ENCODE data around the gene C16orf90.

Gene C16orf90

GRCh38 chr16:3495176-3495575 is at the start of gene C16orf90:
Gene C16orf90, minus strand, starts transcription at chr16:3495489. Its CDS starts 68 bp downstream, at chr16:3495421.
- DNase-seq (ENCODE audit: low read depth) = no peak

- no peak for DNase-seq (ENCODE audit: low read depth)
These were observed 47.5 kb upstream of the C16orf90 start for GRCh38 chr16:3542601-3543373.

- no peak for DNase-seq (ENCODE audit: low read depth)
These were observed 46.4 kb upstream of the C16orf90 start for GRCh38 chr16:3541527-3542155.

GRCh38 chr16:3538222-3538621 is 42.9 kb upstream of the C16orf90 start:
- DNase-seq (ENCODE audit: low read depth) = no peak

- no peak for DNase-seq (ENCODE audit: low read depth)
These were observed 41.6 kb upstream of the C16orf90 start for GRCh38 chr16:3536851-3537250.

GRCh38 chr16:3536271-3536731 is 41.0 kb upstream of the C16orf90 start:
- no peak for DNase-seq (ENCODE audit: low read depth)

GRCh38 chr16:3534126-3534525 is 38.8 kb upstream of the C16orf90 start:
- DNase-seq (ENCODE audit: low read depth) = no peak

- no peak for DNase-seq (ENCODE audit: low read depth)
These were observed 37.5 kb upstream of the C16orf90 start for GRCh38 chr16:3532741-3533140.

- DNase-seq (ENCODE audit: low read depth) = no peak
These were observed 35.2 kb upstream of the C16orf90 start for GRCh38 chr16:3530371-3530914.

- no peak for DNase-seq (ENCODE audit: low read depth)
These were observed 33.9 kb upstream of the C16orf90 start for GRCh38 chr16:3529175-3529574.

GRCh38 chr16:3528406-3528805 is 33.1 kb upstream of the C16orf90 start:
- DNase-seq (ENCODE audit: low read depth) = no peak

GRCh38 chr16:3527216-3527829 is 32.0 kb upstream of the C16orf90 start:
- DNase-seq (ENCODE audit: low read depth) = peak; percentile 65

- DNase-seq (ENCODE audit: low read depth) = no peak
These were observed 30.7 kb upstream of the C16orf90 start for GRCh38 chr16:3525951-3526350.

- no peak for DNase-seq (ENCODE audit: low read depth)
These were observed 28.0 kb upstream of the C16orf90 start for GRCh38 chr16:3523281-3523680.

- no peak for DNase-seq (ENCODE audit: low read depth)
These were observed 25.6 kb upstream of the C16orf90 start for GRCh38 chr16:3520841-3521240.

- no peak for DNase-seq (ENCODE audit: low read depth)
These were observed 25.1 kb upstream of the C16orf90 start for GRCh38 chr16:3520413-3520812.

- DNase-seq (ENCODE audit: low read depth) = no peak
These were observed 24.3 kb upstream of the C16orf90 start for GRCh38 chr16:3519581-3519980.

- no peak for DNase-seq (ENCODE audit: low read depth)
These were observed 23.7 kb upstream of the C16orf90 start for GRCh38 chr16:3518986-3519348.

GRCh38 chr16:3518292-3518985 is 23.1 kb upstream of the C16orf90 start:
- no peak for DNase-seq (ENCODE audit: low read depth)

GRCh38 chr16:3515897-3516296 is 20.6 kb upstream of the C16orf90 start:
- no peak for DNase-seq (ENCODE audit: low read depth)

GRCh38 chr16:3514621-3515020 is 19.3 kb upstream of the C16orf90 start:
- DNase-seq (ENCODE audit: low read depth) = peak; percentile 81

GRCh38 chr16:3513892-3514583 is 18.7 kb upstream of the C16orf90 start:
- no peak for DNase-seq (ENCODE audit: low read depth)

Measured in ELR (cell line).